Activated T-cell treated with anti-CD3 and anti-CD28 coated beads for 4 hours (primary cell): Measurements from ENCODE around the gene USP14.

Source experiments
- DNase-seq: peaks from one replicate; pipeline ENCODE4 v3.0.0-alpha.2; 2020

The USP14 gene

GRCh38 chr18:231563-231962 lies 73.2 kb downstream of the USP14 start:
- no peak for DNase-seq

- DNase-seq = no peak
Observed at GRCh38 chr18:240175-240574, 81.8 kb downstream of the USP14 start.

DNA sequence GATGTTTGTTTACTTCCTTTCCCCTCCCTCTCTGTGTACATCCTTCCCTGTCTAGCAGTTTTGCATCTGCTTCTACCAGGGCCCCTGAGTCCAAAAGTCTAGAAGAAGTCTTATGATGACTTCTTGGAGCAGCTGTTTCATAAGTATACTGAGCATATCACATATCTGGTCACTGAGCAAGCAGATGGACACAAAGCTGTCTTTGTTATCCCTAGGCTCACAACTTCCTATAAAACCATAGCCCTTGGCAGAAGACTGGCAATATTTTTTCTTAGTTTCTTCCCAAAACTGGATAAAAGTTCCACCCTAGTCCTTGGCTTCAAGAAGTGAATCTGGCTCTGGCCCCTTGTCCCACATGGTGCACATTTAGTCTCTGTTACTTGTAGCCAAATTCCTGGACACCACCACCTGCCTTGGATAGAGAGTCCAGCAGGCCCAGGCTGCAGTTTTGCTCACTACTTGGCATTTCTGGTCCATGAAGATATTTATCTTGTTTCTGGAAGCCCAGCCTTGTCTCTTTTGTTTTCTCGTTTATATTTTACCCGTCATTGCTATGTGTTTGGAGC lies 87.0 kb downstream of the USP14 start:
- no peak for DNase-seq

DNA sequence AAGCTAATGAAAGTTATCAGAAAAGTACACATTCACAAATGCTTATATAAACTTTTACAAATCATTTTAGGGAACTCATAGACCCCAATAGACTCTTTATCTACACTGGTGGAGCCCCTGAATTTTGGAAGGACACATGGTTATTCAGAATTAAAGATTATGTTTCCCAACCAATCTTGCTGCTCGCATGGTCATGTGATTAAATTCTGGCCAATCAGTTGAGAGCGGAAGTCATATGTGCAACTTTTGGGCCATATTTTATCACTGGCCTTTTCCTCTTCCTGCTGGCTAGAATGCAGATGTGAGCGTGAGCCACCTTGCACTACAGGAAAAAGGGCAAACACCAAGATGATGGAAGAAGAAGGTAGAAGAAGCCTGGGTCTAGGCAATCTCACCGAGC lies 89.7 kb downstream of the USP14 start:
- no peak for DNase-seq

DNA sequence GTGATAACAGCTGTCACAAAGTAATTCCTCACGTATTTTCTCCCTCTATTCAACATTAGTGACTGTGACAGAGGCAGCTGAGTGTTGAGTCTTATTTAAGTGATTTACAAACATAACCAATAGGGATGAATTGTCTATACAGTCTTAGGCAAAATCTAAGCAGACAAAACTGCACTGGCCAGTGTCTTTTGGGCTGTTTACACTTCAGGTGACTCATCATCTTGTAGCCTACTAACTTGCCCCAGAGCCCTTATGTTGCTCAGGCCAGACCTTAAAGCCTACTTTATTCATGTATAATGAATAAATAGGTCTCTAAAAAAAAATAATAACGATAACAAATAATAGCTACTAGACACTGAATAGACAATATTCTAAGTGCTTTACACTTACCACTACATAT lies 92.3 kb downstream of the USP14 start:
- no peak for DNase-seq

DNA sequence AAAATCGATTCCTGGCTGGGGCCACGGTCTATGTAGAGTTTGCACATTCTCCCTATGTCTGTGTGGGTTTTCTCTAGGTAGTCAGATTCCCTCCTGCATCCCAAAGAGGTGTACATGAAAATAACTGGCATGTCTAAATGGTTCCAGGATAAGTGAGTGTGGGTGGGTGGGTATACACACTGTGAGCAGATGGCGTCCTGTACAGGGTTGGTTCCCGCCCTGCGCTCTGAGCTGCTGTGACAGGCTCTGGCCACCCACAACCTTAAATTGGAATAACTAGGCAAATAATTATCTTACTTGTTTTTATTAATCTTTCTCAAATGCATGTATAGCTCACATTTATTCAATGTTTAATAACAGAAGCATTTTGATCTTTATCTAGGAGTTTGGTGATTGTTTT lies 93.2 kb downstream of the USP14 start:
- DNase-seq = no peak

DNA sequence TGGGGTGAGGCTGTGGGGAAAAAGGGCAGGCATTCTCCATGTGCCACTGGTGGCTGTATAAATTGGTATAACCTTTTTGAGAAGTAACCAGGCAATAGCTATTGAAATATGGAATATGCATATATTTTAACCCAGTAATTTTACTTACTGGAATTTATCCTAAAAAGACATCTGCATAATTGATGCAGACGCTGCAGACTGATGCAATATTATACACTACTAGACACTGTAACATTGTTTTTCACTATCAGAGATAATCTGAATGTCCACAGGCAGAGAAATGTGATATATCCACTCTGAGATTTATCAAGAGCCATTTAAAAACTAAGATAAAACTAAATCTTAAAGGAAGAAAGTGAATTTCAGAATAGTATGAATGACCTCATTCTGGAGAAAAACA lies 94.8 kb downstream of the USP14 start:
- no peak for DNase-seq

GRCh38 chr18:255171-255570 lies 96.8 kb downstream of the USP14 start:
- DNase-seq = no peak

DNA sequence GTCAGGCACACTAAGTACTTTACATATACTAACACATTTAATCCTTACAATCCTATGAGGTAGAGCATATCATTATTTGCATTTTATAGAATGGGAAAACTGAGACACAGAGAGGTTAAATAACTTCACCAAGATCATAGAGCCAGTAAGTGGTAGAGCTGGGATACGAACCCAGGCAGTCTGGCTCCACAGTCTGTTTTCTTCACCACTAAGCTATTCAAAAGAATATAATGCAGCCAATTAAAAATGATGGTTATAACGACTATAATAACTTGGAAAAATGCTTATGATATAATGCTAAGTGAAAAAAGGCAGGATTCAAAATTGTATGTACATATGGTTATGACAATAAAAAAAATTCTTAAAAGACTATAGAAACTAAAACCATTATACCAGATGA lies 102.2 kb downstream of the USP14 start:
- DNase-seq = no peak

GRCh38 chr18:261398-262073 lies 103.2 kb downstream of the USP14 start:
- DNase-seq = no peak
